Measurements from ENCODE around the gene EFEMP1.
A peak's percentile ranks its signal among the peaks of the same experiment; 100 is the strongest.
"Not testable (repeated sequence)": the region's sequence is repeated elsewhere in the genome, so short reads cannot be mapped to it uniquely, and the experiment has no call there.

EFEMP1 gene

DNA sequence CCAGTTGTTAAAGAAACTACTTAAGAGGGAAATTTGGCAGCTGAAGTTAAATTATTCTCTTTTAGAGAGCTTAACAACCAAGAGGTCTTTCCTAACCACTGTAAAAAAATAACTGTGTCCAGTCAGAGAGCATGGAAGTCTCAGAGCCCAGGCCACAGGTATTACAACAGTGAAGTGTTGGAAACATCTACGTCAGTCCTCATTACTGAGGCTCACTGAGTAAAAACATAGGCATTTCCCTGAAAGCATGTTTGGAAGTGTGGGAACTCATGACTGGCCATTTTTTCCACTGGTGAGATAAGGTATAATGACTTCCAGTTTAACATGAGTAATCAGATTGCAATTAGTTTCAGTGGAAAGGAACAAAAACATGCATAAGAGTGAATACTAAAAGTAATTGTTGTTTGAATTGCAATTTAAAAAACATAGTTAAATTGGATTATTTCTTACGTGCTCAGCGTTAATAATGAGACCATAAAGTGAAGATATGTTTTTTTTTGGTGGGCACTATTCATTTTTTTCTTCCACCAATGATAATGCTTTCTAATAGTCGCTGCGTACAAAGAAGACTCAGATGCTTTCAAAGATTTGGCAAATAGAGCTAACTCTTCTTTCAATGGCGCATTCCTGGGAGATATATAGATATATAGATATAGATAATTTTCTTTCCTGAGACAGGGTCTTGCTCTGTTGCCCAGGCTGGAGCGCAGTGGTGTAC is 60.8 kb downstream of the EFEMP1 start:
- peak; percentile 100 for DNase-seq

DNA sequence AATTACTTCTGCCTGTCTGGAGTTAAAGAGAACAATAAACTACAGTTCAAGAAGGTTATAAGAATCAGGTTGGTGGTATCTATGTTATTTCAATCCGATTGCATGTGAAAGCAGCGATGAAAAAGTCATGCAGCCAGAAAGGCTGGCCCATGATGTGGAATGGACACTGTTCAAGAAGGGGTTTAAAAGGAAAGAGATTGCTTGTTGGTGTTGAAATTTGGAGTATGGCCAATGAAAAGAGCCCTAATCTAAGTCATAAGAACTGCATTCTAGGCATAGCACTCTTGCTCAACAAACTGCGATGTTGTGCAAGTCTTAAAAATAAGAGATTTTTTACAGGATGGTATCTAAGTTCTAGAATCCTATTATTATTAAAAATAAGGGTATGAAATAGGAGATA is 61.3 kb downstream of the EFEMP1 start:
- DNase-seq = peak; percentile 96

DNA sequence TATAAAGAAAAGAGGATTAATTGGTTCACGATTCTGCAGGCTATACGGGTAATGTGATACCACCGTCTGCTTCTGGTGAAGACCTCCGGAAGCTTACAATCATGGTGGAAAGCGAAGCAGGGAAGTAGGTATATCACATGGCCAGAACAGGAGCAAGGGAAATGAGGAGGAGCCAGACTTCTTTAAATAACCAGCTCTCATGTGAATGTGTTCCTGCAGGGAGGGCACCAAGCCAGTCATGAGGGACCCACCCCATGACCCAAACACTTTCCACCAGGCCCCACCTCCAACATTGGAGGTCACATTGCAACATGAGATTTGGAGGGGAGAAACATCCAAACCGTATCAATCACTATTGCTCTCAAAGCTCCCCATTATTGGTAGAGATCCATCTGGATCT is 61.8 kb downstream of the EFEMP1 start:
- peak; percentile 57 for DNase-seq

DNA sequence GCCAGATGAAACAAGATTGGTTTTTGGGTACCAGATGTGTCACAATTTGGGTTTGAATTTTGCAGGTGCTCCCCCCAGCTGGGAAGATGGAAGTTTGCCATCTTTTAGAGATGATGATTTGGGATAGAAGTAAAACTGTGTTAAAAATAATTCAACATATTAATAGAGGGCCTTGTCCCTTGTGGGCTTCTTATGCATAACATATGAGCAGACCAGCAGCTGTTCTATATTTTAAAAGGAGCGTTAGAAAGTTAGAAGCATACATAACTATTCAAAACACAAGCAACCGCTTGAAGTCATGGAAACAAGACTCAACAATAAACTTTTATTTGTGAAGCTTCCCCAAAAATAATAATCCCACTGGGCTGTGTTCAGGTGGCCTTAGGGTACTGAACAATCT is 62.8 kb downstream of the EFEMP1 start:
- no peak for DNase-seq

DNA sequence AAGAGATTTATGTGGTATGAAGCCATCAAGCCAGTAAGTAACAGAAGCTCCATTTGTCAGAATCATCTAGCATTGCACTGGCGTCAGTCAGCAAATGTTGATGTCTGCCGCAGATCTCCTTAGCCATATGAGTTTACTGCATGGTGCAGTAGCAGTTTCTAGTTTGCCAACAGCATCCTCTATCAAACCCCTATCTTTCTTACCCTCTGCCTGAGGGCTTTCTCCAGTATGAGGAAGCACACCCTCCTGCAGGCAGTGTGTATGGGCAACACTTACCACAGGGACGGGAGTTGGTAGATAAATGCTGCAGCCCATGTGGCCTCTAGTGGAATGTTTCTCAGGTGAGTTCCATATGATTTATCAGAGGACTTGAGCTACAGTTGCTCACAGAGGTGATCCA is 63.7 kb downstream of the EFEMP1 start:
- DNase-seq = no peak

DNA sequence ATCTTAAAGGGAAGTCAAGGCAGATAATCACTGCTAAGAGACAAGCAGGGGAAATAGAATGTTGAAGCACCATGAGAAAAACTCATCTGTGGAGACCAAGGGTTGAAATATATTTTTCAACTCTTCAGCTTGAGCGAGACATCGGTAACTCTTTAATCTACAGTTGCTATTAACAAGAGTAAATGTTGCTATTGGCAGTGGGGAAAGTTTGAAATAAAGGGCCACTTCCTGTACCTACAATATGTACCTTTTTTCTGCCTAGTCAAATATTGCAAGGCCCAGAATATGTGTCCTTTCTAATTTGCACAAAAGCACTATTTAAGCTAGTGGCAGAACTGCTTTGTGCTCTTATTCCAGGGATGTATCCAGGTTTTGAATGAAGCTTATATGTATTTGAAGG is 65.8 kb downstream of the EFEMP1 start:
- no peak for DNase-seq

DNA sequence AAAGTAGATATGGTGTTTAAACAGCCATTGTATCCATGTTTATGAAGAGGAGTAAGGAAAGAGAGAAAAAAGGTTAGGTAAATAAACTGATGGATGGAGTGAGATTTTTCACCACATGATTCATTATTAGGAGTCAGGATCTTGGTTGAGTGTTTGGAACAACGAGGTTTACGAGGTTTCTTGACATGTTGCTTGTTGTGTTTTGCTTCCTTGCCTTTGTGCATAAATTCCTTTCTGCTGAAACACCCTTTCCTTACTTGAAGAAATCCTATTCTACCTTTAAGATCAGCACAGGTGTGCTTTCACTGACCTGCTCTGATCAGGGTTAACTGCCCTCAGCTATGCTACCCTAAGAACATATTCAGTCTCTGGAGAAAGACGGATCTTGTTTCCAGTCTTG is 66.6 kb downstream of the EFEMP1 start:
- DNase-seq = no peak

DNA sequence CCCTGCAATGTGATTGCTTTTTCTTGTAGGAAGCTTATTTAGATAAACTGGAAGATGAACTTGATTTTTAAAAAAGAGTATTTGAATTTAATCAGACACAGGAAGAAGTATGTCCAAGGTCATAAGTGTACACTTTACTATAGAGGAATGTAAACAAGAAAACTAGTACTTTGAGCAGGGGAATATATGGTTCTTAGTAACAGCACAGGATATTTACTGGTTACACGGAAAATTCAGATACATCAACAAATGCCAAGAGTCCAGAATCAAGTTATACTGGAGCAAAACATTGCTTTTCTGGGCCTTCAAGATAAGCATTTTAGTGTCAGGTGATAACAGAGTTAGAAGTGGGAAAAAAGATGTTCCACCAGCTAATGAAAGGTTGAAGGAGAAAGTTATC is 75.5 kb downstream of the EFEMP1 start:
- no peak for DNase-seq

DNA sequence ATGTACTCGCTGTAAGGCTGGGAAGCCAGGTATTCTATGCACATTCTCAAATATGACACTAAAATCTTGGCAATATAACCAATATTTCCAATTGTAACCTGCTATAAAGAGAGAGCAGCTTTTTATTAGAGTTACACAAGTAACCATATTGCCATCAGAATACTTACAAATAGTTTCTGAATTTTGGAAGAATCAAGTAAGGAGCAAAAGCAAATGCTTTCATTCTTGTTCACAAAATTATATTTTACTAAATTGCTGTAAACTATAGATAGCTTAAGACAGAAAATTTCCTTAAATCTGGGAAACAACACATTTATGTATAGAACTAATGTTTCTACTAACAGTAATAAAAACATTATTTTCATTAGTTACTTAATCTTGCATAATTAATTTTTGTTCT is 77.2 kb downstream of the EFEMP1 start:
- DNase-seq = no peak

DNA sequence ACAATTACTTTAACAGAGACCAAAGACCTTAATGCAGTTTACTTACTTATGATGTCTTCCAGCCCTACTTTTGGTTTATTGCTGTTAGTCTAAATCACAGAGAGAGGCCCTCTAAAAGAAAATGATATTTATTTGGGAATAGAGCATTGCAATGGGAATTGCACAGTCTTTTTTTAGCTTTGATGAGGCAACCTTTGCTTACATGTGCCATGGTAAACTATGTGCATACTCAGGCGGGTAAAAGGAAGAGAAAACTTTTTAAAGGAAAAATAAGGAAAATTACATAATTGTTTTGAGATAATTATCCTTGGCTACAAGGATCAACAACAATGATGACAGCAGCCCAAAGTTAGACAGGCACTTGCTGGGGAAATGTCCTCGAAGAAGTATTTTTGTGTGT is 78.6 kb downstream of the EFEMP1 start:
- no peak for DNase-seq

DNA sequence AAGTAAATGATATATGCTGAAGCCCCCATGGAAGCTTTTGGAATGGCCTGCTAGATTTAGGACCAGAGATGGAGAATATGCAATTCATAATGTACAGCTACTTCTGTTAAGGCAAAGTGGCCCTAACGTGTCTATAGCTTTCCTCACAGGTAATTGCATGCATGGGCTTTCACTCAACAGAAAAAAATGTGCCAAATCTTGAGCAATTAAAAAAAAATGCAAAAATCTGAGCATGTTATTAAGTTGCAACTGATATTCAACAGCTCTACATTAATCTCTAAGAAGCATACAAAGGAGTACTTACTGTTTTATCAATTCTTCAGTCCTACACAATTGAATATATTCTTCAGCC is 79.6 kb downstream of the EFEMP1 start:
- DNase-seq = no peak

DNA sequence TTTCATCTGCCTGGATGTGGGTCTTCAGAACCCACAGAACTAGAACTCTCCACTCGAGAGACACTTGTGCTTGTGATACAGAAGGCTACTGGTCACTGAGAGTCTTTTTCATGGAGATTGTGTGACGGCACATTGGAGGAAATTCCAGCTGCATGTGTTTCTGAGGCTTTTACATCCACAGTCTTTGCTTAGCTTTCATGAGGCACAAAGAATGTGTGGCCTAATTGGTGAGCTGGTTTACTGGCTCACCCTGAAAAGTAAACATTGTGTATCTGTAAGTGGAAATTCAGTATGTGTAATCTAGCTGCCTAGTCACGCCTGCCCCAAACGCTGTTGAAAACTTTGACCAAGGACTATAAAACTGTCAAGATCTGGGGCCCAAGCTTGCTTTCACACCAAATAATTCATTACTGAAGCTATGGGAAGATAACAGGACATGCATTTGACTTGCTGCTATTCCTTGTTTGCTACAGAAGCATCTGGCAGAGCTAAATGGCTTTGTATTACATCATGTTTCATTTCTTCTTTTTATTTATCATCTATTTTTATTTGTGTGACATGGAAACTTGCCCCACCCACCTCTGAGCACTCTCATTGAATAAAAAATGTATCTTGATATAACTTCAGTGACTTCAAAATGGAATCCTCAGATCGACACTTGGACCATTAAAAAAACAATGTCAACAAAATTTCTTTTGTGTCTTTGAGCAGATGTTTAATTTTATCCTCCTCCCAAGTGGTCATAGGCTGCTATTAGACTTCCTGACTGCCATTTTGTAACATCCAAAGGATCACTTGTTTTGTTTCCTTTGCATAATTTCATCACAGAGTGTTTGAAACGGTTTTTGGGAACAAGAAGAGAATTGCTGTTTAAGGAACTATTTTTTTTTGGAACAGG is 80.2 kb downstream of the EFEMP1 start:
- peak; percentile 99 for DNase-seq

DNA sequence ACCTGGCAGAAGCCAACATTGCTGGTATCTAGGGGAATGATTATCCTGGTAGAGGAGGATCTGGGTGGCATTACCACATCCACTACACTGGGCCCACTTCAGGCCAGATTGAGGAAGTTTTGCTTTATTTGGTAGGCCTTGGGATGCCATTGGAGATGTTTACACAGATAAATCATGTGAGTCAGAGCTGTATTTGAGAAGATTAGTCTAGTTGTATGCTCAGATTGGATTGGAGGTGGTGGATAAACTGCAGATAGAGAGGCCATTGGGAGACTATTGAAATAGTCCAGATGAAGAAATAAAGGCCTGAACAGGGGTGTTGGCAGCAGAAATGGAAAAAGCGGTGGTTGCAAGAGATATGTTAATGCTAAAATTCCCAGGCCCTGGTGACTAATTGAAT is 81.5 kb downstream of the EFEMP1 start:
- peak; percentile 69 for DNase-seq

DNA sequence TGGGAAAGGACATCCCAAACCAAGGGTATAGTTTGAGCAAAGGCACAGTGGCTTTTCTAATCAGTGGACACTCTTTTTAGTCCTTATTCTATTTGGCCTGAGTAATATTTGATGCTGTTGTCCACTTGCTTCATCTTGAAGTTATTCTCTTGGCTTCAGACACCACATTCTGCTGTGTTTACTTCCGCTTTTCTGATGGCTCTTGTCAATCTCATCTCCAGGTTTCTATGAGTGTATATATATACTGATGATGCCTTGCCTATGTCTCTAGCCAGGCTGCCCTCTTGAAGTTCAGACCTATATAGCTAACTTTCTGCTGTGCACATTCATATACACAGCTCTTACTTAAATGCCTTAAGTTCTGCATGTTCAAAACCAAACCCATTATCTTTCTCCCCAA is 83.1 kb downstream of the EFEMP1 start:
- no peak for DNase-seq

DNA sequence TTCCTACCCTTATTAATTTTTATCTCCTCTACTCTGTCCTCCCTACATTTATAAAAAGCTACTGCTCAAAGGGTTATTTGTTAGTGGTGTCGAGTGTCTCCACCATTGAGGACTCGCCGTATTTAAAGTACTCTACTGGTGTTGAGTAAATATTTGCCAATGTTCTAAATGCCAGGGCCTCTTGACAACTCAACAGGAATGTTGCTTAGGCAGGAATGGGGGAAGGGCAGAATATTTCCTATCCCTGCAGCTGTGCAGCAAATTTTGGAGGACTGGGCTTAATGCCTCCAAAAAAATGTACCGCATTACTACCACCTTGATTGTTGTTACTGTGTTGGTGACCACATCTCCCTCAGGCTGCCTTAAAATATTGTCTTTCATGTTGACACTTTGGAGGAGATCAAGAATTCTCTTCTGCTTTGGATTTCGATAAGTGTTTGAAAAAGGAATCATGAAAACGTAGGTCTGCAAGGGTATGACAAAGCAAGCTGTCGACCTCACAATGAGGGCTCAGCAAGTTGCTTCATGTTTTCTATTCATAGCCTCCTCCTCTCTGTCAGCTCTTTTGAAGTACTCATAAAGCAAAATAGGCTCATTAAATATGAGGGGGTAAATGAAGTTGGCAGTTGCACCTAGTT is 84.3 kb downstream of the EFEMP1 start:
- DNase-seq = peak; percentile 52

DNA sequence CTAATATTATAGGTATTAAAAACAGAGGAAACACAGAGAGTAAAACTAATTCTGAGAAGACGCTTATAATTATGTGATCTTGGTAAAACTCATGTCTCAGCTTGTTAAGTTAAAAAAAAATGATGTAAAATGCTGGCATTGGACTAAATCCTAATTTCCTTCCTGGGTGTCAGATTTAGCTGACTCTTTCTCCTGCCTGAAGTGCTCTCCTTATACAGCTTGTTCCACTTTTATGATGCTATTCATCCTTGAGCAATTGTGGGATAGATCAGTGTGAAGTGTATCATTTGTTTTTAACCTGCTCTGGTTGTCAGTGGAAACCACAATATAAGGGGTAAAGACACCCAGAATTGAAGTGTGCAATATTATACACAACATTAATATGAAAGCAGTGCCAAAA is 84.9 kb downstream of the EFEMP1 start:
- no peak for DNase-seq

DNA sequence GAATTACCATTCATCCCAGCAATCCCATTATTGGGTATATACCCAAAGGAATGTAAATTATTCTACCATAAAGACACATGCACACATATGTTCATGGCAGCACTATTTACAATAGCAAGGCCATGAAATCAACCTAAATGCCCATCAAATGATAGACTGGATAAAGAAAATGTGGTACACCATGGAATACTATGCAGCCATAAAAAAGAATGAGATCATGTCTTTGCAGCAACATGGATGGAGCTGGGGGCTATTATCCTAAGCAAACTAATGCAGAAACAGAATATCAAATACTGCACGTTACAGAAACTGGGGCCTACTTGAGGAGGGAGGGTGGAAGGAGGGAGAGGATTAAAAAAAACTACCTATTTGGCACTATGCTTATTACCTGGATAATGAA is 85.5 kb downstream of the EFEMP1 start:
- DNase-seq = not testable (repeated sequence)

DNA sequence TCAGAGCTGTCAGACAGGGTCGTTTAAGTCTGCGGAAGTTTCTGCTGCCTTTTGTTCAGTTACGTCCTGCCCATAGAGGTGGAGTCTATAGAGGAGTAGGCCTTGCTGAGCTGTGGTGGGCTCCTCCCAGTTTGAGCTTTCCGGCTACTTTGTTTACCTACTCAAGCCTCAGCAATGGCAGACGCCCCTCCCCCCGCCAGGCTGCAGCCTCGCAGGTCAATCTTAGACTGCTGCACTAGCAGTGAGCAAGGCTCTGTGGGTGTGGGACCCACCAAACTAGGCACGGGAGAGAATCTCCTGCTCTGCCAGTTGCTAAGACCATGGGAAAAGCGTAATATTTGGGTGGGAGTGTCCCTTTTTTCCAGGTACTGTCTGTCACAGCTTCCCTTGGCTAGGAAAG is 86.5 kb downstream of the EFEMP1 start:
- no peak for DNase-seq

DNA sequence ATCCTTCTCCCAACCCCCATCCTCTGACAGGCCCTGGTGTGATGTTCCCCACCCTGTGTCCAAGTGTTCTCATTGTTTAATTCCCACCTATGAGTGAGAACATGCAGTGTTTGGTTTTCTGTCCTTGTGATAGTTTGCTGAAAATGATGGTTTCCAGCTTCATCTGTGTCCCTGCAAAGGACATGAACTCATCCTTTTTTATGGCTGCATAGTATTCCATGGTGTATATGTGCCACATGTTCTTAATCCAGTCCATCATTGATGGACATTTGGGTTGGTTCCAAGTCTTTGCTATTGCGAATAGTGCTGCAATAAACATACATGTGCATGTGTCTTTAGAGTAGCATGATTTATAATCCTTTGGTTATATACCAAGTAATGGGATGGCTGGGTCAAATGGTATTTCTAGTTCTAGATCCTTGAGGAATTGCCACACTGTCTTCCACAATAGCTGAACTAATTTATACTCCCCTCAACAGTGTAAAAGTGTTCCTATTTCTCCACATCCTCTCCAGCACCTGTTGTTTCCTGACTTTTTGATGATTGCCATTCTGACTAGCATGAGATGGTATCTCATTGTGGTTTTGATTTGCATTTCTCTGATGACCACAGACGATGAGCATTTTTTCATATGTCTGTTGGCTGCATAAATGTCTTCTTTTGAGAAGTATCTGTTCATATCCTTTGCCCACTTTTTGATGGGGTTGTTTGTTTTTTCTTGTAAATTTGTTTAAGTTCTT is 91.7 kb downstream of the EFEMP1 start:
- peak; percentile 58 for DNase-seq

DNA sequence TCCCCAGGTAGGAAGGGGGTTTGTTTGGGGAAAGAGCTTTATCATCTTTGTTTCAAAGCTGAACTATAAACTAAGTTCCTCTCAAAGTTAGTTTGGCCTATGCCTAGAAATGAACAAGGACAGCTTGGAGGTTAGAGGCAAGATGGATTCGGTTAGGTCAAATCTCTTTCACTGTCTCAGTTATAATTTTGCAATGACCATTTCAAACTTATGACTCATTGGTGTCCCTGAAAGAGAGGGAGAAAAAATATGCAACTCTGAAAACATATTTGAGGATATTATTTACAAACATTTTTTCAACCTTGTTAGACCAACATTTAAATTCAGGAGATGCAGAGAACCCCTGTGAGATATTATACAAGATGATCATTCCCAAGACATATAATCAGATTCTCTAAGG is 95.7 kb downstream of the EFEMP1 start:
- no peak for DNase-seq

DNA sequence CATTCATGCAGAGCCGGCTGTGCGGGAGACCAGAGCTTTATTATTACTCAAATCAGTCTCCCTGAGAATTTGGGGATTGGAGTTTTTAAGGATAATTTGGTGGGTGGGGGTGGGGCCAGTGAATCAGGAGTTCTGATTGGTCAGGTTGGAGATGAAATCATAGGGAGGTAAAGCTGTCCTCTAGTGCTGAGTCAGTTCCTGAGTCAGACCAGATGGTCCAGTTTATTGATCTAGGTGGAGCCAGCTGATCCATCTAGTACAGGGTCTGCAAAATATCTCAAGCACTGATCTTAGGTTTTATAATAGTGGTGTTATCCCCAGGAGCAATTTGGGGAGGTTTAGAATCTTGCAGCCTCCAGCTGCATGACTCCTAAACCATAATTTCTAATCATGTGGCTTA is 96.2 kb downstream of the EFEMP1 start:
- DNase-seq = peak; percentile 51

DNA sequence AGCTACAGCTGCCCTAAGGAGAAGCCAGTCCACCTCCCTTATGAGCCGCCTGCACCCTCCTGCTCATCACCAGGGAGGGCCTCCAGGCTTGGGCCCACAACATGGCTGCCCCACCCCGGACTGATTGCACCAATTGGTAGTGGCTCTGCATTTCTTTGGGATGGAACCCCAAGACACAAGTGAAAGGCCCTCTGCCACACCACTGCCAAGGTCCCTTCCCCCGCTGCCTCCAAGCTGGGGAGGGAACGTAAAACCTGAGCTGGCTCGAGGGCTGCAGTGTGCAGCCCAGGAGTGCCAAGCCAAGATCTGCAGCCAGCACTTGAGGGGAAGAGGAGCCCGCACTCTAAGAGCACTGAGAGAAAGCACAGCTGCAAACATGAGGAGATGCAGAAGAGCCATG is 97.3 kb downstream of the EFEMP1 start:
- no peak for DNase-seq

DNA sequence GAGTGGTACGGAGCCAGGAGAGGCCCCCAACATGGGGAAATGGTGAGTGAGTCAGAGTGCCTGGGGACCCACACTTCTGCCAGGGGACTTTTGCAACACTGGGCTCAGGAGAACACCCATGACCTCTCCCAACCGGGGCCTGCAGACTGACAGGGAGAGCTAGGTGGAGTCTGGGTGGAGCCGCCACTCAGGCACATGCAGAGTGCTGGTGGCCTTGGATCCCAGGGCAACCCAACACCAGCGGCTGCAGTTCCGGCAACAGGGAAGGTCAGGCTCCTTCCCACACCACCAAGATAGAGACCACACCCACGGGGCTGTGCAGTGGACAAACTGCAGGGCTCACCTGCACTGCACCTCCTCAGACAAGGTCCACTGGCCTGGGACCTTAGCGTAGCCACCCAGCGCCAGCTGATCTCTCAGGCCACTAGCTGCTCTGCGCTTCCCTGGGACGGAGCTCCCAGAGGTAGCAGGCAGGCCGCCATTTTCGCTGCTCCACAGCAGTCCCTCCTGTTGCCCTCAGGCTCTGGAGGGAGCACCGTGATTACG is 99.0 kb downstream of the EFEMP1 start:
- DNase-seq = no peak

Measured in fibroblast of skin of right biceps (primary cell).